WI38 (cell line): ENCODE results near the gene ANKRD9.

Source experiments
- H3K4me3 ChIP-seq: 2 replicates; pipeline ENCODE4 v1.5.1; 2011; ENCODE audit warnings: low read depth, mild to moderate bottlenecking, control low read depth, low read length
- TF ChIP-seq, protein P1 (sequence below): IDR thresholded peaks from 2 replicates; pipeline ENCODE4 v1.5.1; 2012; ENCODE audit warnings: low read depth, mild to moderate bottlenecking, control low read depth, low read length

ANKRD9 gene

DNA sequence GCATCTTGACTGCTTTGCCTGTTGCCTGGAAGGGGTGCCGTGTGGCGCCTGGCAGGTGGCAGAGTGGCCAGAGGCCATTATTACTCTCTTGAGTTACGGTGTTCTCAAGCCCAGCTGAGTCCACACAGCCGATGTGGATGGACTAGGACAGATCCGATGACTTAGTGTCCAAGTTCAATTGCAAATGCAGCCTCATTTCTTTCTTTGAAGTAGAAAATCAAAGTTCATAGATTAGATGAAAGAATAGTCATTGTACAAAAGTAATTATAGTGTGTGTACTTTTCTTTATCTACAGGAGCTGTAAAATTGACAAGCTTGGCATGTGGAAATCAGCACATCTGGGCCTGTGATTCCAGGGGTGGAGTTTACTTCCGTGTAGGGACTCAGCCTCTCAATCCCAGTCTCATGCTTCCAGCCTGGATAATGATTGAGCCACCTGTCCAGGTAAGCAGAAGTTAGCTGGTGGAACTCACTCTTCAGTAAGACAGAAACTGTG, 44.7 kb downstream of the ANKRD9 start:
- TF ChIP-seq, protein P1, sequence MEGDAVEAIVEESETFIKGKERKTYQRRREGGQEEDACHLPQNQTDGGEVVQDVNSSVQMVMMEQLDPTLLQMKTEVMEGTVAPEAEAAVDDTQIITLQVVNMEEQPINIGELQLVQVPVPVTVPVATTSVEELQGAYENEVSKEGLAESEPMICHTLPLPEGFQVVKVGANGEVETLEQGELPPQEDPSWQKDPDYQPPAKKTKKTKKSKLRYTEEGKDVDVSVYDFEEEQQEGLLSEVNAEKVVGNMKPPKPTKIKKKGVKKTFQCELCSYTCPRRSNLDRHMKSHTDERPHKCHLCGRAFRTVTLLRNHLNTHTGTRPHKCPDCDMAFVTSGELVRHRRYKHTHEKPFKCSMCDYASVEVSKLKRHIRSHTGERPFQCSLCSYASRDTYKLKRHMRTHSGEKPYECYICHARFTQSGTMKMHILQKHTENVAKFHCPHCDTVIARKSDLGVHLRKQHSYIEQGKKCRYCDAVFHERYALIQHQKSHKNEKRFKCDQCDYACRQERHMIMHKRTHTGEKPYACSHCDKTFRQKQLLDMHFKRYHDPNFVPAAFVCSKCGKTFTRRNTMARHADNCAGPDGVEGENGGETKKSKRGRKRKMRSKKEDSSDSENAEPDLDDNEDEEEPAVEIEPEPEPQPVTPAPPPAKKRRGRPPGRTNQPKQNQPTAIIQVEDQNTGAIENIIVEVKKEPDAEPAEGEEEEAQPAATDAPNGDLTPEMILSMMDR: no peak
- H3K4me3 ChIP-seq: no peak overlapping the region

DNA sequence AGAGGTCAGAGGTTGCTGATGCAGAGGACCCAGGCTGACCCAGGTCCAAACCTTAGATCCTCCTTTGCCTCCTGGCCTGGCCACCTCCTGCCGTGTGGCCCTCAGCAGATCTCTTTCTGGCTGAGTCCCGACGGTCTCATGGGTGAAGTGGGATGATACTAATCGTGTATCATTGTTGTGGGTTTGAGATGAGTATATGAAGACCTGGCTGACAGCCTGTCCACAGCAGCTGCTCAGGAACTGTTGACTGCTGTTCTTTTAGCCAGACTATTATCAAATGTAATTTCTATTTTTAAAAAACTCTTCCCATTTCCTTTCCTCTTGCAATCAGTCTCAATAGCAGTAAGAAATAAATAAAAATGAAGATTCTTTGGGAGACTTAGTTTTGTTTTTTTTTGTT, 45.6 kb downstream of the ANKRD9 start:
- H3K4me3 ChIP-seq: no peak overlapping the region
- TF ChIP-seq, protein P1: no peak

DNA sequence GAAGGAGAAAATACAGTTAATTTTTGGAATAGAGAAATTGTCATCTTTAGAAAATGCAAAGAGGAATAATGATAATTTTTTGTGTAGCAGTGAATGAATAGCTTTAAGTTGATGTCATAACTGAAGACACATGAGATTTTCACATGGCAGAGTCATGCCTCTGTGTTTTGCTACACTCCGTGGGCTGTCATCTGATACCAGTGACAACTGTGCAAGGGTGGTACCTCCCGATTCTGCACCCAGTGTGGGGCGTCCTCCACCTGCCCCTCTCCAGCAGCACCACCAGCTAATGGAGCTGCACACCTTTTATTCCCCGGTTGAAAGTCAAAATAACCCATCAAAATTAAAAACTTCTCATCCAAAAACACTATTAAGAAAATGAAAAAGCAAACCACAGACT, 47.2 kb downstream of the ANKRD9 start:
- H3K4me3 ChIP-seq: no peak overlapping the region
- TF ChIP-seq, protein P1: no peak

DNA sequence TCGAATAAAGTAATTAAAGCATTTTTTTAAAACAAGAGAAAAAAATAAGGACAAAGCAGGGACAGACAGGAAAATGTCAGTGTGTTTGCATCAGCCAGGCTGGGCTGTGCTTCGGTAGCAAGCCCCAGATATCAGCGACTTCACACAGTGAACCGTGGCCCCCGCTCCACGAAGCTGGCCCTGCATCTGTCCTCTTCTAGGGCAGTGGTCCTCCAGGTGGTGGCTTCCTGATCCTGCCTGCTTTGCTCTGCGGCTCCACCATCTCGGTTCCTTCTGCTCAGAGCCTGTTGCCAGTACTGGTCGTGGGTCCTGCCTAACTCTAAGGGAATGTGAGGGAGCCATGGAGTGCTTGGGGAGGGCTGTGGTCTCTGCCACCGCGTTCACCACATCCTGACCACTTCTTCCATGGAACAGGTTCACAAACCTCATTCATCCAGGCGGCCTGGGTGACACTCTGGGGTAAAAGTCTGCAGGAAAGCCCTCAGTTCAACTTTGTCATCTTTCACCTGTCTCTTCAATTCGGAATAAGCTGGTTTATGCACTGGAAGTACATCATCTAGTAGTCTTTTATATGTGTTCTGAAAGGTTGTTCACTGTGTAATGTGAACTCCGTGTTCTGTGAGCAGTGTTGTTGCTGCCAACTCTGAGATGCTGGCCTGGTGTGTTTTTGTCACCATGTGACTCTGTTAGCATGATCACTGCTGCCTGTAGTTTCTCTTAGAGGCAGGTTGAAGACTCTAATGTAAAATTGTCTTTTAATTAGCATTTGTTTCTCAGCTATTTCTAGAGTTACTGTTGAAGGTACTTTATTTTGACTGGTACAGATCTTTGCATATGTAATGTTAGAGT, 47.9 kb downstream of the ANKRD9 start:
- H3K4me3 ChIP-seq: no peak overlapping the region
- TF ChIP-seq, protein P1: no peak

DNA sequence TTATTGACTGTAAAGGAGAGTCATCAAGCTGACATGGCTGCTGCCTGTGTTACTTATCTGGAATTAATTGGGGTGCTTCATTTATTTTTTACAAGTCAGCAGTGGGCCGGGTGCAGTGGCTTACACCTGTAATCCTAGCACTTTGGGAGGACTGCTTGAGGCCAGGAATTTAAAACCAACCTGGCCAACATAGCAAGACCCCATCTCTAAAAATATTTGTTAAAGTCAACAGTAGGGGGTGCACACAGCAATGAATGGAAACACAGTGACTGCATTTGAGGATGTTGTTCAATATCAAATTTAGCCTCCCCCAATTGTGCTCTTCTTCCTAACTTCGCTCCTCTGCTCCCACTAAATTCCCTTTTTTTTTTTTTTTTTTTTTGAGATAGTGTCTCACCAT, 52.1 kb downstream of the ANKRD9 start:
- H3K4me3 ChIP-seq: no peak overlapping the region
- TF ChIP-seq, protein P1: no peak

DNA sequence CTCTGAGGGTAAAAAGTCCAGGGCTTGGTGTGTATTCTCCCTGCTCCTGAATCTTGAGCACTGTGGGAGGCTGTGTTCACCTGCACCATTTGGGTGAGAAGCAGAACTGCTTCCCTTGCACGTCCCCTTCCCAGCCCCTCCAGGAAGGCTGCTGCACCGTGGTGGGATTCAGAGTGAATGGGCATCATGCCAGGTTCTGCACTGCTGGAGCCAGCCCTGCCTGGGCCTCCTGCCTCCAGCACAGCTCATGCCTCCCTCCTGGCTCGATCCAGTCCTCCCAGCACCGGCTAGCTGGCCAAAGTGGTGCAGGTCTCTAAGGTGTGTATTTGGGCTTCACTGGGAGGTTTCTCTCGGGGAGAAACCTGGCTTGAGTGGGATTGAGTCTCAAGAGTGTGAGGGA, 54.9 kb downstream of the ANKRD9 start:
- no peak overlapping the region for H3K4me3 ChIP-seq
- TF ChIP-seq, protein P1: no peak

DNA sequence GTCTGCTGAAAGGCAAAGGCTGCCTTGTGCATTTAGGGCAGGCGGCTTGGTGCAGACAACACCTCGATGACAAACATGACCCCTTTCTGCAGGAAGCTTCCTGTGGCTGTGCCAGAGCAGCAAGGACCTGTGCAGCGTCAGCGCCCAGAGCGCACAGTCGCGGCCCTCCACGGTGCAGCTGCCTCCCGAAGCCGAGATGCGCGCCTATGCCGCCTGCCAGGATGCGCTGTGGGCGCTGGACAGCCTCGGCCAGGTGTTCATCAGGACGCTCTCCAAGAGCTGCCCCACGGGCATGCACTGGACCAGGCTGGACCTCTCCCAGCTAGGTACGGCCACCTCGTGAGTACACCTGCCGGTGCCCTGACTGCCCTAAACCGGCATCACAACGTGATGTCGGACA, 57.3 kb downstream of the ANKRD9 start:
- H3K4me3 ChIP-seq: no peak overlapping the region
- TF ChIP-seq, protein P1: no peak
